ENCODE data around the gene C2CD4A. TPM values are rescaled to one million over a fixed set of nuclear protein-coding genes. Genes with fewer than 3 reads are reported as not detected.
A peak's percentile ranks its signal among the peaks of the same experiment; 100 is the strongest.

C2CD4A gene
- total and polyA plus RNA-seq, 9 of the 15 experiments (the other 6 are each of a cell fraction or from before 2014, with no cell fraction given), result not detected

DNA sequence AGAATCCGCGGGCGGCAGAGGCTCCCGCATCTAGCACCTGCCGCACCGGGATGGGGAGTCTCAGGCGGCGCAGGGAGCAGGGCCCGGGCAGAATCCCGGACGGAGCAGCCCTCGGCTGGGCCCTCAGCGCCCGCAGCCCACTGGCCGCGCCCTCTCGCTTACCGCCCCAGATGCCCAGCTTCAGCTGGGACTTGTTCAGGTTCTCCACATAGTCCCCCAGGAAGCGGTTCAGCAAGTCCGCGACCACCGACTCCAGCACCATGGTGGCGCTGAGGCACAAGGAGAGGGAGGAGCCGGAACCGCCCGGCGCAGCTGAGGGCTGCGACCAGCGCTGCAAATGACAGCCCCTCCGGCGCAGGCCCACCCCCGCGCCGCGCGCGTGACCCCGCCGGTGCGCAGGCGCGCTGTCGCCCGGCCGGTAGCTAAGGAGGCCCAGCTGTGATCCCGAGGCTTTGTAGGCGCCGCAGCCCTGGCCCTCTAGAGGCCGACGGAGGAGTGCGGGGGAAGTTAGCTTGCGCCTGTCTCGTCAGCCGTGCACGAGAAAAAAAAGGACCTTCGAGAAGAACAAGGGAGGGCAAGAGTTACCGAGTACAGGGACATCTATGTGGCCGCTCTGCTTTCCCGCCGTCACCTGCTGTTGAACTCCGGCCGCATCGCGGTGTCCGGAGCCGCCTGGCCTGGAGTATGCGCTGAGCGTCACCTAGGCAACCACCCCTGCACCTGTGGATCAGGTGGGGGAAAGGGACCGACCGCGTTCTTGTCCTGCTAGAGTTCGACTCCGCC lies 6.5 kb upstream of the C2CD4A start, which contains the start of gene VPS13C (continued):
- TF ChIP-seq SAP30 (IDR thresholded peaks at IDR 0.05; ENCODE audit: borderline replicate concordance, insufficient read depth, low read depth, low read length, poor library complexity, severe bottlenecking) (peak; percentile 86), ZNF3 (CRISPR knock-in tag; IDR thresholded peaks at IDR 0.05) (no peak), MYC (IDR thresholded peaks at IDR 0.05; ENCODE audit: low read depth, low read length) (peak; percentile 75), MYC (CRISPR knock-in tag; IDR thresholded peaks at IDR 0.05; ENCODE audit: borderline replicate concordance, low read depth) (no peak), NFXL1 (CRISPR knock-in tag; IDR thresholded peaks at IDR 0.05) (no peak), ZNF785 (CRISPR knock-in tag; IDR thresholded peaks at IDR 0.05) (no peak), ZNF12 (CRISPR knock-in tag; IDR thresholded peaks at IDR 0.05) (no peak), DPF2 (IDR thresholded peaks at IDR 0.05) (no peak), TCF7L2 (IDR thresholded peaks at IDR 0.05; ENCODE audit: low read depth, low read length) (peak; percentile 73), RFX1 (IDR thresholded peaks at IDR 0.05) (peak; percentile 87), TCF7 (IDR thresholded peaks at IDR 0.05; ENCODE audit: borderline replicate concordance) (peak; percentile 96), ZNF232 (CRISPR knock-in tag; IDR thresholded peaks at IDR 0.05) (no peak), ZNF668 (CRISPR knock-in tag; IDR thresholded peaks at IDR 0.05) (no peak), POLR2G (IDR thresholded peaks at IDR 0.05; ENCODE audit: low read depth, low read length) (peak; percentile 88), CREB1 (IDR thresholded peaks at IDR 0.05) (no peak), CREB1 (CRISPR knock-in tag; IDR thresholded peaks at IDR 0.05) (peak; percentile 68; the same call in 1 of the 2 replicates), MAZ (CRISPR knock-in tag; conservative IDR thresholded peaks at IDR 0.05 in 1 of 2, IDR thresholded peaks at IDR 0.05 in 1 of 2) (peak; percentile 66 to 80), RERE (CRISPR knock-in tag; IDR thresholded peaks at IDR 0.05; ENCODE audit: borderline replicate concordance) (no peak), ZNF436 (CRISPR knock-in tag; IDR thresholded peaks at IDR 0.05) (no peak), RAD51 (IDR thresholded peaks at IDR 0.05; ENCODE audit: borderline replicate concordance, low read depth) (no peak)
- TF ChIP-seq, protein P1, sequence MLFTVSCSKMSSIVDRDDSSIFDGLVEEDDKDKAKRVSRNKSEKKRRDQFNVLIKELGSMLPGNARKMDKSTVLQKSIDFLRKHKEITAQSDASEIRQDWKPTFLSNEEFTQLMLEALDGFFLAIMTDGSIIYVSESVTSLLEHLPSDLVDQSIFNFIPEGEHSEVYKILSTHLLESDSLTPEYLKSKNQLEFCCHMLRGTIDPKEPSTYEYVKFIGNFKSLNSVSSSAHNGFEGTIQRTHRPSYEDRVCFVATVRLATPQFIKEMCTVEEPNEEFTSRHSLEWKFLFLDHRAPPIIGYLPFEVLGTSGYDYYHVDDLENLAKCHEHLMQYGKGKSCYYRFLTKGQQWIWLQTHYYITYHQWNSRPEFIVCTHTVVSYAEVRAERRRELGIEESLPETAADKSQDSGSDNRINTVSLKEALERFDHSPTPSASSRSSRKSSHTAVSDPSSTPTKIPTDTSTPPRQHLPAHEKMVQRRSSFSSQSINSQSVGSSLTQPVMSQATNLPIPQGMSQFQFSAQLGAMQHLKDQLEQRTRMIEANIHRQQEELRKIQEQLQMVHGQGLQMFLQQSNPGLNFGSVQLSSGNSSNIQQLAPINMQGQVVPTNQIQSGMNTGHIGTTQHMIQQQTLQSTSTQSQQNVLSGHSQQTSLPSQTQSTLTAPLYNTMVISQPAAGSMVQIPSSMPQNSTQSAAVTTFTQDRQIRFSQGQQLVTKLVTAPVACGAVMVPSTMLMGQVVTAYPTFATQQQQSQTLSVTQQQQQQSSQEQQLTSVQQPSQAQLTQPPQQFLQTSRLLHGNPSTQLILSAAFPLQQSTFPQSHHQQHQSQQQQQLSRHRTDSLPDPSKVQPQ (CRISPR knock-in tag; IDR thresholded peaks at IDR 0.05; ENCODE audit: borderline replicate concordance), result no peak

Measured in K562 (cell line).